Measurements from ENCODE around the gene SLAMF9. TPM values are rescaled to one million over a fixed set of nuclear protein-coding genes. Genes with fewer than 3 reads are reported as not detected.

Gene SLAMF9
- total and polyA plus RNA-seq, 2 of the 8 experiments (the other 6 are each of a cell fraction or from before 2014, with no cell fraction given): not detected

DNA sequence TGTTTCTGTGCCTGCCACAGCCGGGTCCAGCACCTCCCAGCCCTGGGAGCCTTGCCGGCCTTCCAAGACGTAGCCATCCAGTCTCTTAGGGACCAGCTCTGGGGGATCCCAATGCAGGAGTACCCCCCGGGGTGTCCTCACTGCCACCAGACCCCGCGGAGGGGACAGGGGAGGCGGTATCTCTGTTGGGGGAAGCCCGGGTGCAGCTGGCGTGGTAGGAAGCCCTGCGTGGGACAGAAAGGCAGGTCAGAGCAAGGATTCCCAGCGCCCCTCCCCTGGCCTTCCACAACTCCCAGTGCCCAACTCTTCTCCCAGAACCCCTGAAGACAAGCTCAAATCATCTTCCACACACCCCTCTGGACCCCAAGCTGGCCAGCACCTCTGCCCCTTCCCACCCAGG lies 23.8 kb downstream of the SLAMF9 start:
- no peaks in the 10 kb centered on the region for H3K9me3 ChIP-seq (ENCODE audit: insufficient read depth in 2 of 2, low read depth in 1 of 2, low read length in 1 of 2)
- no peak overlapping the region for H2BK15ac ChIP-seq (ENCODE audit: low read length)
- no peak overlapping the region for H2BK20ac ChIP-seq (ENCODE audit: low read length)
- H3K4ac ChIP-seq (replicated peaks; ENCODE audit: insufficient read length, low read depth, low read length): no peak overlapping the region
- ChIA-PET POLR2A (ENCODE audit: partially characterized antibody) (interaction anchor here (0.6 to 3.0 kb wide), 6 partner anchors 9 to 96 kb away, joined by 3 to 15 read pairs (median 4); partner anchors contain the start of gene IGSF9), CTCF (ENCODE audit: partially characterized antibody) (interaction anchor here (0.7 to 35.5 kb wide), 14 partner anchors 9 to 716 kb away, joined by 3 to 696 read pairs (median 4); partner anchors contain the start of gene CFAP45)
- TF ChIP-seq POLR2AphosphoS5 (IDR thresholded peaks at IDR 0.05; ENCODE audit: low read depth, low read length) (no peak), BRCA1 (IDR thresholded peaks at IDR 0.05; ENCODE audit: low read depth, low read length) (no peak), BCL11A (IDR thresholded peaks at IDR 0.05; ENCODE audit: low read depth in 2 of 2, low read length in 2 of 2) (no peak), NRF1 (IDR thresholded peaks at IDR 0.05; ENCODE audit: low read depth, low read length) (no peak), RXRA (IDR thresholded peaks at IDR 0.05; ENCODE audit: insufficient read depth, low read depth, low read length) (no peak), CTBP2 (IDR thresholded peaks at IDR 0.05; ENCODE audit: borderline replicate concordance, insufficient read depth, insufficient read length, low read length) (no peak), RFX5 (IDR thresholded peaks at IDR 0.05; ENCODE audit: borderline replicate concordance, low read depth, low read length) (no peak)
- TF ChIP-seq, protein P1, sequence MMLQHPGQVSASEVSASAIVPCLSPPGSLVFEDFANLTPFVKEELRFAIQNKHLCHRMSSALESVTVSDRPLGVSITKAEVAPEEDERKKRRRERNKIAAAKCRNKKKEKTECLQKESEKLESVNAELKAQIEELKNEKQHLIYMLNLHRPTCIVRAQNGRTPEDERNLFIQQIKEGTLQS (IDR thresholded peaks at IDR 0.05; ENCODE audit: insufficient read depth, low read depth, low read length): no peak
- no peak overlapping the region for H3K9ac ChIP-seq (replicated peaks in 1 of 4; ENCODE audit: extremely low read depth in 1 of 4, low read depth in 3 of 4, low read length in 3 of 4)
- no peak overlapping the region for H3K18ac ChIP-seq (ENCODE audit: extremely low read depth, low read length)
- no peak overlapping the region for H3K56ac ChIP-seq (replicated peaks; ENCODE audit: insufficient read length, low read depth, low read length)
- FAIRE-seq (no peak), DNase-seq (ENCODE audit: low read depth in 1 of 2, low spot score in 2 of 2) (no peak)
- no peak overlapping the region for H2BK12ac ChIP-seq (ENCODE audit: low read depth, low read length)
- no peak overlapping the region for H2BK5ac ChIP-seq (ENCODE audit: low read depth, low read length)
- no peaks in the 10 kb centered on the region for H3K79me2 ChIP-seq (ENCODE audit: control insufficient read depth in 1 of 2, insufficient read depth in 2 of 2, low read length in 2 of 2)
- H3K4me1 ChIP-seq (replicated peaks in 1 of 4; ENCODE audit: control insufficient read depth in 3 of 4, insufficient read depth in 4 of 4, low read length in 3 of 4): peaks cover 0 to 4% (median 1%) of the 10 kb centered on the region in 4 experiments; a peak in 5 of 7 replicates
- H2AFZ ChIP-seq (ENCODE audit: low read length): no peak overlapping the region
- H4K5ac ChIP-seq (ENCODE audit: insufficient read length, low read depth, low read length): no peak overlapping the region
- H3K23ac ChIP-seq (ENCODE audit: insufficient read length): no peak overlapping the region
- WGBS, 2 experiments (ENCODE audit: extremely low coverage in 1 of 2, insufficient coverage in 1 of 2, insufficient read length in 1 of 2, insufficient replicate concordance in 2 of 2, low coverage in 1 of 2, low lambda C conversion rate in 2 of 2, missing lambda C conversion rate in 1 of 2): 91% methylated on average over 10 of the region's 11 CpGs; no CpG with 5 or more reads in 1 of the 2 experiments
- peaks cover 3 to 36% (median 17%) of the 10 kb centered on the region in 4 experiments; a peak in 6 of 8 replicates for H3K36me3 ChIP-seq (ENCODE audit: control insufficient read depth in 2 of 4, insufficient read depth in 4 of 4, low read length in 3 of 4)
- H3K4me3 ChIP-seq (ENCODE audit: extremely low read depth in 1 of 4, insufficient read depth in 2 of 4, low read depth in 3 of 4, low read length in 4 of 4): no peak overlapping the region
- H3K23me2 ChIP-seq (ENCODE audit: low read depth, low read length): peaks cover 5% of the 10 kb centered on the region; the same call in 1 of the 2 replicates
- H2AK5ac ChIP-seq (ENCODE audit: low read depth, low read length): no peak overlapping the region
- no peak overlapping the region for H4K91ac ChIP-seq (replicated peaks; ENCODE audit: insufficient read length, low read length)
- H4K8ac ChIP-seq (ENCODE audit: extremely low read depth, insufficient read depth, low read length): no peak overlapping the region
- H3K14ac ChIP-seq (ENCODE audit: insufficient read length): no peak overlapping the region
- peaks cover 0 to 3% of the 10 kb centered on the region in 2 experiments for H4K20me1 ChIP-seq (replicated peaks in 1 of 2; ENCODE audit: control insufficient read depth in 1 of 2, insufficient read depth in 2 of 2, low read length in 2 of 2)
- no peak overlapping the region for H3K27ac ChIP-seq (ENCODE audit: low read depth, low read length)
- no peaks in the 10 kb centered on the region for H3K79me1 ChIP-seq (ENCODE audit: low read depth, low read length)
- H3K27me3 ChIP-seq (replicated peaks in 1 of 4; ENCODE audit: control insufficient read depth in 3 of 4, extremely low read depth in 1 of 4, insufficient read depth in 3 of 4, low read length in 3 of 4): peaks cover 0 to 1% (median under 1%) of the 10 kb centered on the region in 4 experiments; a peak in 2 of 7 replicates
- H2BK120ac ChIP-seq (replicated peaks; ENCODE audit: low read depth, low read length): no peak overlapping the region
- no peak overlapping the region for H3K4me2 ChIP-seq (ENCODE audit: insufficient read depth in 1 of 2, low read depth in 2 of 2, low read length in 2 of 2)

All from H1 (cell line).